Endothelial cell of umbilical vein (primary cell): Measurements from ENCODE around the gene LRRC37A3.
"Not testable (repeated sequence)": the region's sequence is repeated elsewhere in the genome, so short reads cannot be mapped to it uniquely, and the experiment has no call there.

Experiments
- CTCF ChIP-seq, 2 donors: IDR thresholded peaks; 1 replicate in 1 of 2; 2 replicates in 1 of 2; pipeline ENCODE4 v1.5.1; 2011; ENCODE audit warnings: low read length in 2 of 2, mild to moderate bottlenecking in 2 of 2, moderate library complexity in 2 of 2, control low read depth in 1 of 2, inconsistent platforms in 1 of 2, low read depth in 1 of 2; ENCODE audit not compliant: insufficient read depth in 1 of 2; ENCODE audit errors: extremely low read depth in 1 of 2
- EZH2 ChIP-seq: IDR thresholded peaks from 2 replicates; pipeline ENCODE4 v1.6.1; 2012; ENCODE audit warnings: borderline replicate concordance, low read depth, mild to moderate bottlenecking, moderate library complexity, low read length, inconsistent platforms; ENCODE audit not compliant: severe bottlenecking
- FOS ChIP-seq: IDR thresholded peaks from 2 replicates; pipeline ENCODE4 v1.6.1; 2011; ENCODE audit warnings: mild to moderate bottlenecking, low read length, moderate library complexity, borderline replicate concordance; ENCODE audit not compliant: insufficient read depth
- GATA2 ChIP-seq: IDR thresholded peaks from 2 replicates; pipeline ENCODE4 v1.7.0; 2011; ENCODE audit warnings: low read depth, mild to moderate bottlenecking, moderate library complexity, mixed read lengths, low read length; ENCODE audit not compliant: insufficient read length, insufficient read depth
- JUN ChIP-seq: IDR thresholded peaks from 2 replicates; pipeline ENCODE4 v1.6.1; 2011; ENCODE audit warnings: borderline replicate concordance, low read depth; ENCODE audit not compliant: insufficient read length, insufficient read depth
- MAX ChIP-seq: IDR thresholded peaks from 2 replicates; pipeline ENCODE4 v1.6.1; 2011; ENCODE audit not compliant: insufficient read depth, insufficient read length
- MYC ChIP-seq: IDR thresholded peaks from one replicate; pipeline ENCODE4 v1.6.1; 2011; ENCODE audit warnings: mild to moderate bottlenecking, low read depth, low read length
- POLR2A ChIP-seq: IDR thresholded peaks from 2 replicates; pipeline ENCODE4 v1.6.1; 2012; ENCODE audit warnings: low read depth, mild to moderate bottlenecking, control low read depth, low read length
- POLR2AphosphoS5 ChIP-seq: IDR thresholded peaks from 2 replicates; pipeline ENCODE4 v1.6.1; 2012; ENCODE audit warnings: low read depth, mild to moderate bottlenecking, control low read depth, low read length, moderate library complexity; ENCODE audit not compliant: insufficient read depth

GRCh38 chr17:64834060-64834459 lies 85.2 kb downstream of the LRRC37A3 start:
- TF ChIP-seq CTCF (IDR thresholded peaks at IDR 0.05; ENCODE audit: extremely low read depth in 1 of 2, insufficient read depth in 1 of 2, low read depth in 1 of 2, low read length in 2 of 2); POLR2A; MAX; GATA2; POLR2AphosphoS5; EZH2; JUN; MYC; FOS: not testable (repeated sequence)
